K562 (cell line): ENCODE data around the gene STAB2. TPM values are rescaled to one million over a fixed set of nuclear protein-coding genes. Genes with fewer than 3 reads are reported as not detected.

Experiments
- ATAC-seq: fragments of 200-7000 bp; cut with Tn5 transposase; 3 replicates; pipeline ENCODE4 v1.9.1; 2020; ENCODE audit warnings: moderate library complexity
- BruUV-seq: library from RNA; stranded (reverse); fragments of 400-500 nt; replicated peaks from 2 replicates; lab custom pipeline; 2021; lab: Mats Ljungman, UMichigan
- CTCF ChIA-PET: fragments of 300-600 bp; formaldehyde crosslinking; extraction: SDS; loops from one replicate; lab custom pipeline; 2021; ENCODE audit warnings: low intra/inter-chr PET ratio; lab: Yijun Ruan, JAX
- POLR2A ChIA-PET: fragments of 300-600, 350-650 bp; sonication (Branson Sonifier 250); formaldehyde crosslinking; extraction: SDS; loops from one replicate; lab custom pipeline; 2021; ENCODE audit warnings: antibody characterized with exemption, inconsistent platforms; lab: Yijun Ruan, JAX
- DNase-seq, 4 experiments: peaks; one replicate each; pipeline versions ENCODE4 v3.0.0 to v3.0.0-alpha.2; 2011 to 2018; ENCODE audit warnings: low spot score in 3 of 4, mixed read lengths in 3 of 4; ENCODE audit errors: extremely low read depth in 1 of 4
- FAIRE-seq: peaks from 2 replicates; lab custom pipeline; 2011; peaks lifted over from hg19 to GRCh38; lab: Jason Lieb, UNC
- H2AFZ ChIP-seq: 2 replicates; pipeline ENCODE4 v1.6.0; 2011; ENCODE audit warnings: low read depth, low read length, control low read depth, inconsistent platforms
- H3K27ac ChIP-seq: fragments of 200-600 bp; 3 replicates; pipeline ENCODE4 v1.8.0; 2011; ENCODE audit warnings: low read depth, mild to moderate bottlenecking, control low read depth, inconsistent platforms, low read length, moderate library complexity, mixed read lengths; ENCODE audit errors: extremely low read depth
- H3K27me3 ChIP-seq, 2 experiments: fragments of 300-600 bp in 1 of 2; 2 replicates in 1 of 2; 3 replicates in 1 of 2; pipeline versions ENCODE4 v1.6.0 to v1.8.0; 2011; ENCODE audit warnings: inconsistent platforms in 2 of 2, low read length in 2 of 2, mild to moderate bottlenecking in 1 of 2, mixed read lengths in 1 of 2, moderate library complexity in 1 of 2; ENCODE audit not compliant: control insufficient read depth in 2 of 2, insufficient read depth in 2 of 2
- H3K36me3 ChIP-seq: fragments of 300-600 bp; 3 replicates; pipeline ENCODE4 v1.8.0; 2011; ENCODE audit warnings: mild to moderate bottlenecking, low read length, inconsistent platforms; ENCODE audit not compliant: control insufficient read depth, insufficient read depth
- H3K4me1 ChIP-seq, 2 experiments: fragments of 200-600 bp in 1 of 2; replicated peaks in 1 of 2; 2 replicates in 1 of 2; 3 replicates in 1 of 2; pipeline versions ENCODE4 v1.5.1 to v1.8.0; 2011; ENCODE audit warnings: inconsistent platforms in 2 of 2, low read length in 2 of 2, mild to moderate bottlenecking in 1 of 2, mixed read lengths in 1 of 2, moderate library complexity in 1 of 2; ENCODE audit not compliant: control insufficient read depth in 2 of 2, insufficient read depth in 2 of 2
- H3K4me2 ChIP-seq: 2 replicates; pipeline ENCODE4 v1.6.1; 2011; ENCODE audit warnings: low read length, control low read depth, inconsistent platforms, mixed read lengths; ENCODE audit not compliant: insufficient read depth
- H3K4me3 ChIP-seq: fragments of 200-600 bp; sonication (generic), shearing (Covaris generic); 2 replicates; pipeline ENCODE4 v1.5.1; 2016; ENCODE audit warnings: control low read depth, inconsistent platforms
- H3K79me2 ChIP-seq: fragments of 200-600 bp; 3 replicates; pipeline ENCODE4 v1.8.0; 2011; ENCODE audit warnings: low read length, inconsistent platforms; ENCODE audit not compliant: control insufficient read depth, insufficient read depth
- H3K9ac ChIP-seq, 2 experiments: 2 replicates each; pipeline versions ENCODE4 v1.6.0 to v1.6.1; 2011; ENCODE audit warnings: low read depth in 2 of 2, low read length in 2 of 2, control low read depth in 1 of 2, inconsistent platforms in 1 of 2, mild to moderate bottlenecking in 1 of 2, mixed read lengths in 1 of 2; ENCODE audit not compliant: insufficient read depth in 1 of 2
- H3K9me1 ChIP-seq: one replicate; pipeline ENCODE4 v1.6.0; 2011; ENCODE audit warnings: inconsistent platforms, mild to moderate bottlenecking, low read length, moderate library complexity; ENCODE audit not compliant: control insufficient read depth, insufficient read depth
- H3K9me3 ChIP-seq: replicated peaks from 2 replicates; pipeline ENCODE4 v1.5.1; 2011; ENCODE audit warnings: low read depth, low read length, inconsistent platforms; ENCODE audit not compliant: control insufficient read depth, insufficient read depth
- H4K20me1 ChIP-seq: replicated peaks from 2 replicates; pipeline ENCODE4 v1.6.1; 2011; ENCODE audit warnings: low read length, inconsistent platforms, mixed read lengths; ENCODE audit not compliant: control insufficient read depth, insufficient read depth
- CHD2 ChIP-seq: IDR thresholded peaks from 2 replicates; pipeline ENCODE4 v1.6.1; 2011; ENCODE audit warnings: low read depth, low read length
- CREB5 ChIP-seq: fragments of 250-450 bp; sonication (Bioruptor Pico); IDR thresholded peaks from 2 replicates; pipeline ENCODE4 v1.5.0; 2020; ENCODE audit warnings: mild to moderate bottlenecking
- E2F1 ChIP-seq: sonication (generic); formaldehyde crosslinking; IDR thresholded peaks from 2 replicates; pipeline ENCODE4 v1.8.1; 2023; ENCODE audit warnings: mild to moderate bottlenecking, missing genetic modification reagents, moderate library complexity
- ETV5 ChIP-seq: sonication (generic); formaldehyde crosslinking; IDR thresholded peaks from 2 replicates; pipeline ENCODE4 v1.4.0; 2020; ENCODE audit warnings: low read depth, mild to moderate bottlenecking, missing genetic modification reagents
- EZH2 ChIP-seq: IDR thresholded peaks from 2 replicates; pipeline ENCODE4 v1.6.1; 2012; ENCODE audit warnings: low read depth, mild to moderate bottlenecking, inconsistent platforms, low read length, borderline replicate concordance
- HDAC3 ChIP-seq: fragments of 450-650 bp; IDR thresholded peaks from 2 replicates; pipeline ENCODE4 v1.6.1; 2018; ENCODE audit warnings: borderline replicate concordance, mild to moderate bottlenecking, moderate library complexity; ENCODE audit not compliant: partially characterized antibody
- MTF1 ChIP-seq: fragments of 250-450 bp; sonication (Bioruptor Pico); IDR thresholded peaks from 2 replicates; pipeline ENCODE4 v1.9.0; 2021; ENCODE audit warnings: moderate library complexity, mild to moderate bottlenecking, inconsistent platforms, borderline replicate concordance
- NFYB ChIP-seq: IDR thresholded peaks from 2 replicates; pipeline ENCODE4 v1.6.1; 2011; ENCODE audit warnings: mild to moderate bottlenecking, moderate library complexity; ENCODE audit not compliant: insufficient read length; ENCODE audit errors: extremely low read depth
- RAD21 ChIP-seq, 2 experiments: fragments of 250-450 bp in 1 of 2; fragments of 450-650 bp in 1 of 2; sonication (Bioruptor Pico) in 1 of 2; formaldehyde crosslinking in 1 of 2; IDR thresholded peaks in 1 of 2; conservative IDR thresholded peaks in 1 of 2; 2 replicates each; pipeline versions ENCODE4 v1.4.0 to v1.8.0; 2020 to 2022; ENCODE audit warnings: mild to moderate bottlenecking in 2 of 2, moderate library complexity in 1 of 2
- SAFB2 ChIP-seq: fragments of 200-400 bp; formaldehyde crosslinking; IDR thresholded peaks from 2 replicates; pipeline ENCODE4 v1.6.1; 2018; ENCODE audit warnings: borderline replicate concordance, low read length, low read depth, moderate library complexity; ENCODE audit not compliant: severe bottlenecking
- SIN3B ChIP-seq: fragments of 450-650 bp; IDR thresholded peaks from 2 replicates; pipeline ENCODE4 v1.6.1; 2017; ENCODE audit warnings: low read depth, mild to moderate bottlenecking, moderate library complexity
- THRA ChIP-seq: fragments of 450-650 bp; IDR thresholded peaks from 2 replicates; pipeline ENCODE4 v1.6.1; 2017; ENCODE audit warnings: mild to moderate bottlenecking, moderate library complexity
- ZNF263 ChIP-seq: sonication (generic); formaldehyde crosslinking; IDR thresholded peaks from 2 replicates; pipeline ENCODE4 v1.8.0; 2022; ENCODE audit warnings: mild to moderate bottlenecking, missing genetic modification reagents, borderline replicate concordance
- ZNF507 ChIP-seq: conservative IDR thresholded peaks from 2 replicates; pipeline ENCODE4 v1.6.1; 2017; ENCODE audit warnings: missing genetic modification characterization, missing compliant biosample characterization
- WGBS: fragments of 100-300 bp; shearing (Covaris generic); methylation state at CpG from one replicate; pipeline ENCODE4 v1.1.6; 2016; ENCODE audit warnings: low coverage, mixed read lengths; ENCODE audit not compliant: insufficient coverage; ENCODE audit errors: missing lambda C conversion rate; 5-methylcytosine and 5-hydroxymethylcytosine counted together
- in situ Hi-C: fragments of 300-500 bp; cut with MboI; formaldehyde crosslinking; loops from 4 replicates; pipeline ENCODE4 v1.15.0; 2018; ENCODE audit warnings: inconsistent platforms, mixed read lengths
- intact Hi-C: fragments of 100-400 bp; cut with micrococcal nuclease; formaldehyde crosslinking; loops from 2 replicates; pipeline ENCODE4 v1.14.2; 2022
- polyA plus RNA-seq, 8 experiments: library from polyadenylated mRNA; depleted of rRNA in 4 of 8; stranded (reverse) in 5 of 8; unstranded in 3 of 8; fragments of >200 nt; fragmentation: Nextera tagmentation in 2 of 8; fragmentation: Illumina TruSeq in 1 of 8; extraction: Ambion mirVana in 2 of 8; extraction: Trizol in 1 of 8; gene quantifications; 2 replicates each; pipeline versions ENCODE4 v1.2.1 to v1.2.3, GENCODE V29; 2011 to 2014; ENCODE audit warnings: inconsistent platforms in 1 of 8, missing spikeins in 1 of 8
- total RNA-seq, 7 experiments: library from RNA; depleted of rRNA in 6 of 7; stranded (reverse); fragments of >200 nt in 6 of 7; fragmentation: Illumina TruSeq in 2 of 7; extraction: Trizol in 2 of 7; gene quantifications; 2 replicates each; pipeline versions ENCODE4 v1.2.1 to v1.2.3, GENCODE V29; 2011 to 2021; ENCODE audit warnings: low replicate concordance in 1 of 7
- TF ChIP-seq, protein P1 (sequence below): fragments of 200-800 bp; sonication (Bioruptor generic); IDR thresholded peaks from 2 replicates; pipeline ENCODE4 v1.6.1; 2017; ENCODE audit warnings: missing genetic modification characterization, missing compliant biosample characterization

Gene STAB2
- total and polyA plus RNA-seq, 9 of the 15 experiments (the other 6 are each of a cell fraction or from before 2014, with no cell fraction given): 0.10 TPM; not detected in 8

DNA sequence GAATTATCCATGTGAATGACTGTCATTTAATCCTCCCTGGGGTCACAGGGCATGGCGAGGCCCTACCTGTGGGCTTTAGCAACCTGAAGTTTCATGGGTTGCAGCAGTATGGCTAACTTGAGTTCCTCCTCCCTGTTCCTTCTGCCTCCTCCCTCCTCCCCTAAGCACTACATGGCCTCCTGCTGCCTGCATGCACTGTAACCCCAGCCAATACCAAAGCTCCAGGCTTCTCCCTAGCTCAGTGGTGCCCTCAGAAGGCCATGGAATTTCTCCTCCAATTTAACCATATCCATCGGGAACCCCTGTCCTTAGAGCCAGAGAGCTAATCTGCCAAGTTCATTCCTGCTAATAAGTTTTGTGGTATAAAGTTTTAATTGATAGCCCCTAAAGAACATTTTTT, 158.9 kb downstream of the STAB2 start:
- peak; percentile 51 for ATAC-seq
- POLR2A ChIA-PET: interaction anchor here (0.7 kb wide), 1 partner anchor 8 kb away, joined by 3 read pairs; no protein-coding TSS in a partner anchor
- intact Hi-C loops: no loop called here
- 9% methylated on average over 2 of the region's 2 CpGs for WGBS
- Histone ChIP-seq H4K20me1 (no peaks in the 10 kb centered on the region; the same call in 1 of the 2 replicates), H3K79me2 (no peaks in the 10 kb centered on the region), H3K9me3 (no peaks in the 10 kb centered on the region), H3K9ac (no peak overlapping the region), H3K36me3 (no peaks in the 10 kb centered on the region), H3K27ac (no peak overlapping the region), H3K27me3 (peaks cover 27 to 42% of the 10 kb centered on the region in 2 experiments), H2AFZ (no peak overlapping the region), H3K4me2 (no peak overlapping the region), H3K9me1 (no peaks in the 10 kb centered on the region), H3K4me1 (peaks cover 0 to 2% of the 10 kb centered on the region in 2 experiments; a peak in 1 of 5 replicates), H3K4me3 (no peak overlapping the region)
- DNase-seq: peak in 1 of 4 experiments; percentile 13
- CTCF ChIA-PET: no interaction called here
- BruUV-seq: no TSS peak
- in situ Hi-C loops: no loop called here
- no peak for FAIRE-seq
- TF ChIP-seq EZH2 (no peak), ZNF263 (CRISPR knock-in tag) (peak; percentile 83), MTF1 (CRISPR knock-in tag) (no peak), E2F1 (CRISPR knock-in tag) (no peak), ETV5 (CRISPR knock-in tag) (no peak), SAFB2 (no peak), NFYB (no peak), ZNF507 (tag) (no peak), HDAC3 (no peak), CREB5 (CRISPR knock-in tag) (no peak), SIN3B (no peak), CHD2 (no peak), RAD21 (CRISPR knock-in tag; conservative IDR thresholded peaks at IDR 0.05 in 1 of 2, IDR thresholded peaks at IDR 0.05 in 1 of 2) (peak in 1 of 2 experiments; percentile 9; a peak in 1 of 4 replicates), THRA (no peak)
- TF ChIP-seq, protein P1, sequence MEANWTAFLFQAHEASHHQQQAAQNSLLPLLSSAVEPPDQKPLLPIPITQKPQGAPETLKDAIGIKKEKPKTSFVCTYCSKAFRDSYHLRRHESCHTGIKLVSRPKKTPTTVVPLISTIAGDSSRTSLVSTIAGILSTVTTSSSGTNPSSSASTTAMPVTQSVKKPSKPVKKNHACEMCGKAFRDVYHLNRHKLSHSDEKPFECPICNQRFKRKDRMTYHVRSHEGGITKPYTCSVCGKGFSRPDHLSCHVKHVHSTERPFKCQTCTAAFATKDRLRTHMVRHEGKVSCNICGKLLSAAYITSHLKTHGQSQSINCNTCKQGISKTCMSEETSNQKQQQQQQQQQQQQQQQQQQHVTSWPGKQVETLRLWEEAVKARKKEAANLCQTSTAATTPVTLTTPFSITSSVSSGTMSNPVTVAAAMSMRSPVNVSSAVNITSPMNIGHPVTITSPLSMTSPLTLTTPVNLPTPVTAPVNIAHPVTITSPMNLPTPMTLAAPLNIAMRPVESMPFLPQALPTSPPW: no peak
